IgD-negative memory B cell (primary cell): ENCODE results near the gene ASTN2. TPM values are rescaled to one million over a fixed set of nuclear protein-coding genes. Genes with fewer than 3 reads are reported as not detected.

Experiments
- H3K27ac Mint-ChIP-seq, 3 donors: one replicate each; pipeline ENCODE4 v1.8.0; 2020 to 2022; ENCODE audit warnings: mild to moderate bottlenecking in 3 of 3, mixed read lengths in 3 of 3, moderate library complexity in 1 of 3
- H3K27me3 Mint-ChIP-seq: one replicate; pipeline ENCODE4 v1.8.0; 2021; ENCODE audit warnings: mixed read lengths
- H3K36me3 Mint-ChIP-seq: one replicate; pipeline ENCODE4 v1.8.0; 2020; ENCODE audit warnings: mild to moderate bottlenecking, mixed read lengths
- H3K4me1 Mint-ChIP-seq, 3 donors: one replicate each; pipeline ENCODE4 v1.8.0; 2020 to 2022; ENCODE audit warnings: mixed read lengths in 3 of 3, mild to moderate bottlenecking in 1 of 3
- H3K4me3 Mint-ChIP-seq, 4 donors: one replicate each; pipeline ENCODE4 v1.8.0; 2020 to 2022; ENCODE audit warnings: mild to moderate bottlenecking in 4 of 4, mixed read lengths in 4 of 4, moderate library complexity in 3 of 4
- H3K9me3 Mint-ChIP-seq, 3 donors: one replicate each; pipeline ENCODE4 v1.8.0; 2020 to 2021; ENCODE audit warnings: mixed read lengths in 3 of 3, mild to moderate bottlenecking in 1 of 3
- polyA plus RNA-seq: library from polyadenylated mRNA; unstranded; fragments of 300-500 nt; fragmentation: Illumina TruSeq; gene quantifications from one replicate; pipeline ENCODE4 v1.2.3, GENCODE V29; 2021

The ASTN2 gene
- polyA plus RNA-seq, 1 donor from 2014 or later: 2.7 TPM

DNA sequence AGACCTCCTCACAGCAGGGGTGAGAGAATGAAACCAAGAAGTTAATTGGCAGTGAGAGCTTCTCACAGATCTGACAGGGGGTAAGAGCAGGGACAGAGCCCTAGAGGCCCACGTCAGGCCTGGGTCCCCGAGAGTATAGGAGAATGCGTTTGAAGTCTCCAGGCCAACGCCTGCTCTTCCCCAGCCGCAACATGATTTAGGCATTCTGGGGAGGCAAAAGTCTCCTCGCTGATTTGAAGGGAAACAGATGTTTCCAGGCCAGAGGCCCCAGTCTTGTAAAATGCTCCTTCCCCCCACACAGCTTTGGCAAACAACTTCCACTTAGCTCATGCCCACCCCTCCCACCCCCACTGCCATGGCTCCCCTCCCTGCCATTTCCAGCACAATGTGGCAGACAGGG, 966.9 kb downstream of the ASTN2 start:
- Mint-ChIP-seq H3K4me1 (no peaks in the 10 kb centered on the region), H3K27me3 (no peaks in the 10 kb centered on the region), H3K4me3 (no peak overlapping the region), H3K9me3 (no peaks in the 10 kb centered on the region), H3K36me3 (peaks cover 2% of the 10 kb centered on the region), H3K27ac (no peak overlapping the region)

- Mint-ChIP-seq H3K27me3 (no peaks in the 10 kb centered on the region), H3K4me1 (no peaks in the 10 kb centered on the region), H3K4me3 (no peak overlapping the region), H3K27ac (no peak overlapping the region), H3K36me3 (peaks cover 18% of the 10 kb centered on the region), H3K9me3 (peaks cover 0 to 4% (median 3%) of the 10 kb centered on the region in 3 donors)
Measured at GRCh38 chr9:116442528-116442927, 972.3 kb downstream of the ASTN2 start.

DNA sequence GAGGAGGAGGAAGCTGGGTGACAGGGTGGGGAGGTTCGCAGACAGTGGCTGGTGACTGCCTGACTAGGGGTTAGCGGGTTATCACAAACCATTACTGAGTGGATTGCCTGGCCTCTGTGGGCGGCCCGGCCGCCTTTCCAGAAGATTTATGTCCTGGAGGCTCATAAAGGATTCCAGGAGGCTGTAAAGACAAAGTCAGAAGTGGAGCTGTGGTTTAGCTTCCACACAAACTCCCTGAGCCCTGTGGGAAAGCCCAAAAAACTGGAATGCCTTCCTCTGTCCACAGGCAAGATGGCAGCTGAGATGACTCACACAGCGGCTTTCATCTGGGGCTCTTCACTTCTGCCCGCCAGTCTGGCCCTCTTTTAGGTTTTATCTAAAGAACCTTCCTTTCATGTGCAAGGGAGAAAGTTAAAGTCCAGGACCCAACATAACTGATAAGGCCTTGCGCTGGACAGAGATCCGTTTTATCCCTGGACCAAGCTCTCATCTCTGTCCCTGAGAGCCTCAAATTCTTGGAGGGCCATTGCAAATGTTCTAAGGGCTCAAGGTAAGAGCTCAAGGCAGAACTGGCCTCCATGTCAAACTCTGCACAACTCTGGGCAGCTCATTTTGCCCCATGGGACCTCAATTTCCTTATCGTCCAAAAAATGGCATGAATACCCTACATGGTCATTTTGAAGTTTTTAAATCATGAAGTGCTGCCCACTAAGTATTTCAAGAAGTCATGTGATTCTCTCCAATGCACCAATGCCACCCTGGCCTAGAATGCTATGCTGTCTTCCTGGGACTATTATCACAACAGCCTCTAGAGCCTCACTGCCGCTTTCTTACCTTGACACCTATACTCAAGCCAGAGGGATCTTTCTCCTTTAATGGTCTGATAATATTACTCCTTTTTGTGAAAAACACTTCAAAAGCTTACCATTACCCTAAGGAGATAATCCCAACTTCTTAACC, 977.2 kb downstream of the ASTN2 start:
- no peak overlapping the region for H3K4me3 Mint-ChIP-seq
- peaks cover 15% of the 10 kb centered on the region for H3K36me3 Mint-ChIP-seq
- no peaks in the 10 kb centered on the region for H3K27me3 Mint-ChIP-seq
- H3K27ac Mint-ChIP-seq: no peak overlapping the region
- H3K4me1 Mint-ChIP-seq: no peaks in the 10 kb centered on the region
- H3K9me3 Mint-ChIP-seq: peaks cover 0 to 5% (median 3%) of the 10 kb centered on the region in 3 donors

- Mint-ChIP-seq H3K36me3 (peaks cover 7% of the 10 kb centered on the region), H3K4me3 (no peak overlapping the region), H3K27me3 (no peaks in the 10 kb centered on the region), H3K9me3 (peaks cover 0 to 5% (median 3%) of the 10 kb centered on the region in 3 donors), H3K27ac (no peak overlapping the region), H3K4me1 (no peaks in the 10 kb centered on the region)
Measured at GRCh38 chr9:116436121-116436520, 978.7 kb downstream of the ASTN2 start.

GRCh38 chr9:116435706-116436105, 979.2 kb downstream of the ASTN2 start:
- Mint-ChIP-seq H3K27me3 (no peaks in the 10 kb centered on the region), H3K27ac (no peak overlapping the region), H3K4me1 (no peaks in the 10 kb centered on the region), H3K36me3 (peaks cover 6% of the 10 kb centered on the region), H3K4me3 (no peak overlapping the region), H3K9me3 (peaks cover 0 to 4% (median 3%) of the 10 kb centered on the region in 3 donors)

GRCh38 chr9:116434314-116434713, 980.5 kb downstream of the ASTN2 start:
- peaks cover under 1% of the 10 kb centered on the region for H3K36me3 Mint-ChIP-seq
- no peak overlapping the region for H3K4me3 Mint-ChIP-seq
- H3K9me3 Mint-ChIP-seq: peaks cover 0 to 2% (median 0%) of the 10 kb centered on the region in 3 donors
- no peak overlapping the region for H3K27ac Mint-ChIP-seq
- no peaks in the 10 kb centered on the region for H3K27me3 Mint-ChIP-seq
- H3K4me1 Mint-ChIP-seq: no peaks in the 10 kb centered on the region

- Mint-ChIP-seq H3K27me3 (no peaks in the 10 kb centered on the region), H3K4me1 (no peaks in the 10 kb centered on the region), H3K9me3 (peaks cover 0 to 2% (median 0%) of the 10 kb centered on the region in 3 donors), H3K27ac (no peak overlapping the region), H3K4me3 (no peak overlapping the region), H3K36me3 (peaks cover 2% of the 10 kb centered on the region)
Measured at GRCh38 chr9:116432051-116432450, 982.8 kb downstream of the ASTN2 start.

- Mint-ChIP-seq H3K4me3 (no peak overlapping the region), H3K36me3 (peaks cover 2% of the 10 kb centered on the region), H3K27ac (no peak overlapping the region), H3K27me3 (no peaks in the 10 kb centered on the region), H3K4me1 (no peaks in the 10 kb centered on the region), H3K9me3 (no peaks in the 10 kb centered on the region)
Measured at GRCh38 chr9:116430849-116431248, 984.0 kb downstream of the ASTN2 start.

DNA sequence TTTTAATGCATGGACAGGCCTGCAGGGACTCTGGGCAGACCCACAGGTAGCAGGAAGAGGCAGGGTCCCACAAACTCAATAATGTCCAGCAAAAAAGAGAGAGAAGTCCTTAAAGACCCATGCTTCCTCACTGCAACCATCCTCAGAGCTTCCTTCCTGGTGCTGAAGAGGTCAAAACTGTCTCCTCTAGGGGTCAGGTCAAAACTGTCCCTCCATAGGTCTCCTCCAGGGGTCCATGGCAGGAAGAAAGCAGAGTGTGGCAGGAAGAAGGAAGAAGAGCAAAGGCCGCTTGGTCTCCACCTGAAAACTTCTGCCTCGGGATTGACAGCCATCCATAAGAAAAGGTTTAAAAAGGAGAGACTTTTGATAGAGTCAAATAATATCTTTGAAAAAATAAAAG, 989.6 kb downstream of the ASTN2 start:
- no peak overlapping the region for H3K27ac Mint-ChIP-seq
- no peak overlapping the region for H3K4me3 Mint-ChIP-seq
- H3K27me3 Mint-ChIP-seq: no peaks in the 10 kb centered on the region
- H3K36me3 Mint-ChIP-seq: peaks cover 13% of the 10 kb centered on the region
- H3K9me3 Mint-ChIP-seq: no peaks in the 10 kb centered on the region
- H3K4me1 Mint-ChIP-seq: no peaks in the 10 kb centered on the region

GRCh38 chr9:116423149-116423548, 991.7 kb downstream of the ASTN2 start:
- no peaks in the 10 kb centered on the region for H3K4me1 Mint-ChIP-seq
- no peaks in the 10 kb centered on the region for H3K27me3 Mint-ChIP-seq
- peaks cover 15% of the 10 kb centered on the region for H3K36me3 Mint-ChIP-seq
- no peak overlapping the region for H3K4me3 Mint-ChIP-seq
- no peaks in the 10 kb centered on the region for H3K9me3 Mint-ChIP-seq
- H3K27ac Mint-ChIP-seq: no peak overlapping the region

DNA sequence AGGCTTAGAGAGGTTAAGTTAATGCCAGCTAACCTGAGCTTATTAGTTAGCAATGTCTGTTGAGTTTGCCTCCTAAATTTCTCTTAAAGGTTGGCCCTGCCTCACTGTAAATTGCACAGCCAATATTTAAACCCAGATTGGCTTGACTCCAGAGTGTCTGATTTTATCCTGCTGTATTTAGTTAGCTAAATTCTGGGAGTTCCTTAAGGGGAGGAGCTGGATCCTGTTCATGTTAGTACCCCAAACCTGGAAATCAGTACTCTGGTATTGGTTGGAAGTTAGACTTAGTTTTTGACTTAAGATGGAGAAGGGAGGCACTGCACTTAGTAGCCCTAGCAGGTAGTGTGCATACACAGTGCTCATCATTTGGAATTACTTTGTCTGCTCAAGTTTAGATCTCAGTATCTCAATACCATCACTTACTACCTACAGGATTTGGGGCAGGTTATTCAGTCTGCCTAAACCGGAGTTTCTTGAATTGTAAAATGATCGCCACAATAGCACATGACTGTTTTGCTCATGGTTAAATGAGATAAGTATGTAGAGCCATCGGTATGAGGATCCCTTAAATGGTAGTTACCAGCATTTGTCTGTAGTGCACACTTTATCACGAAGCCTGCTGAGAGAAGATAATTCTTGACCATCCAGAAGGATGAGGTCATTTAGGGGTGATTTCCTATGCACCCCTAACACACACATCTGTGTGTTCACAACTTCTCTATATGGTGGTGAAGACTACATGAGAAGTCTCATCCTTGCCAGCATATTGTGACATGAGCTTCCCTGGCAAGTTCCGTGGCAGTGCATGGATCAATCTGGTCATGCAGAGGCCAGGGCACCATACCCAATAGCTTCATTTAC, 992.5 kb downstream of the ASTN2 start:
- H3K27ac Mint-ChIP-seq: no peak overlapping the region
- peaks cover 15% of the 10 kb centered on the region for H3K36me3 Mint-ChIP-seq
- H3K4me3 Mint-ChIP-seq: no peak overlapping the region
- no peaks in the 10 kb centered on the region for H3K27me3 Mint-ChIP-seq
- no peaks in the 10 kb centered on the region for H3K4me1 Mint-ChIP-seq
- no peaks in the 10 kb centered on the region for H3K9me3 Mint-ChIP-seq

GRCh38 chr9:116420993-116421538, 993.8 kb downstream of the ASTN2 start:
- Mint-ChIP-seq H3K9me3 (no peaks in the 10 kb centered on the region), H3K4me1 (no peaks in the 10 kb centered on the region), H3K27me3 (no peaks in the 10 kb centered on the region), H3K4me3 (no peak overlapping the region), H3K27ac (no peak overlapping the region), H3K36me3 (peaks cover 15% of the 10 kb centered on the region)

GRCh38 chr9:116419181-116419580, 995.7 kb downstream of the ASTN2 start:
- H3K36me3 Mint-ChIP-seq: peaks cover 15% of the 10 kb centered on the region
- no peaks in the 10 kb centered on the region for H3K27me3 Mint-ChIP-seq
- no peaks in the 10 kb centered on the region for H3K9me3 Mint-ChIP-seq

DNA sequence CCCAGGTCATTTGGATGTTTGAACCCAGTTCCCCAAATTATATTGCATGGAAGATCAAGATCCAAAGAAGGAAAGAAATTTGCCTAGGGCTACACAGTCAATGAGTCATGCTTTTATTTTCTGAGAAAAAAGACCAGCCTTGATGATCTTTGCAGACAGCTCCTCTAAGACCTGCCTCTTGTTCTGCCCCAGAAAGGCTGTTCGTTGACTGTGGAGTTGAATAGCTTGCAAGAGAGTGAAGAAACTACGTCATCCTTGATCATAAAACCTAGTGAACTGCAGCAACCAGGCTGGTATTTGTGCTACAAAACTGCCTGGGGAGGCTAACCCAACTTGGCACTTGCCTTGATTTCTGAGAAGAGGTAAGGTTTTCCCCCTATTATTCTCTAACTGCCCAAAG, 997.4 kb downstream of the ASTN2 start:
- Mint-ChIP-seq H3K4me3 (no peak overlapping the region), H3K36me3 (peaks cover 12% of the 10 kb centered on the region), H3K9me3 (no peaks in the 10 kb centered on the region), H3K27ac (no peak overlapping the region), H3K27me3 (no peaks in the 10 kb centered on the region), H3K4me1 (no peaks in the 10 kb centered on the region)

More at GRCh38 chr9:116419181-116419580, 995.7 kb downstream of the ASTN2 start:
- no peak overlapping the region for H3K27ac Mint-ChIP-seq
- H3K4me1 Mint-ChIP-seq: no peaks in the 10 kb centered on the region
- no peak overlapping the region for H3K4me3 Mint-ChIP-seq

DNA sequence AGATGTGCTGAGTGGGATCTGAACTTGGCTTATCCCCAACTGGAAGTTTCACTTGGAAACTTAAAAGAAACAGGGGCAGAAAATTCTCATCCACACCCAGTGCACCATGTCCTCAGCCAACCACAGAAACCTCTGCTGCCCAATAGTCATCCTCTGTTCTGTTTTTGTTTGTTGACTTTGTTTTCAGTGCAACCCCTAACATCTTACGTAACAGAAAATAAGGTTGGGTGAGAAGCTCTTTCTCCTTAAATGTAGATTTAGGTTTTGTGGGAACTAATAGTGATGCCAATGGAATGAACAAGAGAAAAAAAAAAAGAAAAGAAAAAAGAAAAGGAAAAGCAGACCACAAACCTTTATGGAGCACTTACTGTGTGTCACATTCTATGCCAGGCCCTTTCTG, 998.4 kb downstream of the ASTN2 start:
- Mint-ChIP-seq H3K27ac (peak overlapping the region in 1 of 3 donors; percentile 19), H3K27me3 (no peaks in the 10 kb centered on the region), H3K4me1 (no peaks in the 10 kb centered on the region), H3K4me3 (no peak overlapping the region), H3K9me3 (no peaks in the 10 kb centered on the region), H3K36me3 (peaks cover 11% of the 10 kb centered on the region)
